Left lung (tissue), 10 donors: Measurements from ENCODE around the gene HOXC6. TPM values are rescaled to one million over a fixed set of nuclear protein-coding genes. Genes with fewer than 3 reads are reported as not detected.

Experiments used
- ATAC-seq: fragments of 200-7000 bp; cut with Tn5 transposase; one replicate; pipeline ENCODE4 v1.9.1; 2020; ENCODE audit warnings: moderate library complexity
- DNase-seq, 4 donors: peaks; one replicate each; pipeline ENCODE4 v3.0.0-alpha.2; 2013 to 2020
- H3K27ac ChIP-seq, 2 donors: fragments of 200-600 bp; sonication (generic) in 1 of 2; one replicate each; pipeline versions ENCODE4 v1.5.0 to v1.8.0; 2020 to 2021
- H3K27me3 ChIP-seq, 2 donors: fragments of 200-600 bp; sonication (generic) in 1 of 2; one replicate each; pipeline versions ENCODE4 v1.5.0 to v1.8.0; 2020 to 2021
- H3K36me3 ChIP-seq, 2 donors: fragments of 200-600 bp; sonication (generic) in 1 of 2; one replicate each; pipeline versions ENCODE4 v1.5.0 to v1.8.0; 2020 to 2021
- H3K4me1 ChIP-seq, 2 donors: fragments of 200-600 bp; one replicate each; pipeline ENCODE4 v1.8.0; 2021
- H3K4me3 ChIP-seq, 2 donors: fragments of 200-600 bp; sonication (generic) in 1 of 2; one replicate each; pipeline versions ENCODE4 v1.5.0 to v1.8.0; 2020 to 2021; ENCODE audit warnings: mild to moderate bottlenecking in 1 of 2
- H3K9me3 ChIP-seq, 2 donors: fragments of 200-600 bp; sonication (generic) in 1 of 2; one replicate each; pipeline versions ENCODE4 v1.5.0 to v1.8.0; 2020 to 2021
- intact Hi-C, 2 donors: fragments of 100-400 bp; cut with DNase I; formaldehyde crosslinking; loops; one replicate each; pipeline versions ENCODE4 v1.11.2 to v1.14.2; 2022
- polyA plus RNA-seq, 6 donors: library from polyadenylated mRNA; unstranded; fragments of 120-200 nt; gene quantifications; one replicate each; pipeline ENCODE4 v1.2.1, GENCODE V29; 2013; ENCODE audit not compliant: insufficient read length in 6 of 6
- total RNA-seq, 2 donors: library from RNA; stranded (reverse); fragmentation: NEBNext Ultra II Directional; extraction: Animal tissue kit (Norgen Biotek cat#: 25700); gene quantifications; one replicate each; pipeline ENCODE4 v1.2.1, GENCODE V29; 2021
- TF ChIP-seq, protein P1 (sequence below), 2 donors: fragments of 200-600 bp; sonication (generic) in 1 of 2; IDR thresholded peaks; one replicate each; pipeline versions ENCODE4 v1.5.0 to v1.8.0; 2021; ENCODE audit warnings: antibody characterized with exemption in 2 of 2
- donor health status: DM: no; HTN: yes; CAD: no.
- donor health status: DM: no; HTN: no; CAD: no.

Gene HOXC6
- total and polyA plus RNA-seq, 8 donors = 0.93 to 3.2 (median 2.1) TPM

DNA sequence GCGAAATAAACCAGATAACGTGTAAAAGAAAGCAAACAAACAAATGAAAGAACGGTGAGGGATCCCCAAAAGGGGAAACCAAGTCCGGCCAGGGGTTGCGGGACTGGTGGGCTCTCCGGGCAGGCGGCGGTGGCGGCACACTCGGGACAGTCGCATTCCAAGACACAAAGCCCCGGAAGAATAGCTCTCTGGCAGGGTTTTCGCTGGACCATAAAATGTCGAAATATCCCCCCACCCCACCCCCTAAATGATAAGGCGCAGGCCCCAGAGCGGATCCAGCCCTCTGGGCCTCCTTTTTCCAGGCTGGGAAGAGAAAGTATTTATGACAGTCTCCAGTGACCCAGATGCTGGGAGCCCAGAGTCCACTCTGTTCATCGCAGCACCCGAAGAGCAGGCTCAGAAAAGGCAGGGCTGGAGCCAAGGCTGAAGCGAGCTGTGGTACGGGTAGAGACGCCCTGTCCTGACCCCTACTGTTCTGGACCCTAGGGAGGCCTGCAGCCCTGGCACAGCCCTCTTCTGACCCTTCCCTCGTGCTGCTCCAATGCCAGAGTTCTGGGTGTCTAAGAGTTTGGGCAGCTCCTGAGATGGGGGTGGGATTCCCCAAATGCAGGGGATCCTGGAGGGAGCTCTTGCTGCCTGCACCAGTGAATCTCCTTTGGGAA is 21.6 kb upstream of the HOXC6 start:
- Histone ChIP-seq H3K27me3 (peaks cover 92 to 98% of the 10 kb centered on the region in 2 donors), H3K27ac (no peak overlapping the region), H3K36me3 (no peaks in the 10 kb centered on the region), H3K9me3 (no peaks in the 10 kb centered on the region), H3K4me1 (peaks cover 6 to 27% of the 10 kb centered on the region in 2 donors), H3K4me3 (peak overlapping the region; percentile 17 to 25)
- TF ChIP-seq, protein P1, sequence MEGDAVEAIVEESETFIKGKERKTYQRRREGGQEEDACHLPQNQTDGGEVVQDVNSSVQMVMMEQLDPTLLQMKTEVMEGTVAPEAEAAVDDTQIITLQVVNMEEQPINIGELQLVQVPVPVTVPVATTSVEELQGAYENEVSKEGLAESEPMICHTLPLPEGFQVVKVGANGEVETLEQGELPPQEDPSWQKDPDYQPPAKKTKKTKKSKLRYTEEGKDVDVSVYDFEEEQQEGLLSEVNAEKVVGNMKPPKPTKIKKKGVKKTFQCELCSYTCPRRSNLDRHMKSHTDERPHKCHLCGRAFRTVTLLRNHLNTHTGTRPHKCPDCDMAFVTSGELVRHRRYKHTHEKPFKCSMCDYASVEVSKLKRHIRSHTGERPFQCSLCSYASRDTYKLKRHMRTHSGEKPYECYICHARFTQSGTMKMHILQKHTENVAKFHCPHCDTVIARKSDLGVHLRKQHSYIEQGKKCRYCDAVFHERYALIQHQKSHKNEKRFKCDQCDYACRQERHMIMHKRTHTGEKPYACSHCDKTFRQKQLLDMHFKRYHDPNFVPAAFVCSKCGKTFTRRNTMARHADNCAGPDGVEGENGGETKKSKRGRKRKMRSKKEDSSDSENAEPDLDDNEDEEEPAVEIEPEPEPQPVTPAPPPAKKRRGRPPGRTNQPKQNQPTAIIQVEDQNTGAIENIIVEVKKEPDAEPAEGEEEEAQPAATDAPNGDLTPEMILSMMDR (IDR thresholded peaks at IDR 0.05) = no peak
- DNase-seq (no peak), ATAC-seq (no peak)
- intact Hi-C loops = loop anchor here (5.0 to 10.0 kb wide), 2 partner anchors 188 to 196 kb away; no protein-coding TSS in a partner anchor

DNA sequence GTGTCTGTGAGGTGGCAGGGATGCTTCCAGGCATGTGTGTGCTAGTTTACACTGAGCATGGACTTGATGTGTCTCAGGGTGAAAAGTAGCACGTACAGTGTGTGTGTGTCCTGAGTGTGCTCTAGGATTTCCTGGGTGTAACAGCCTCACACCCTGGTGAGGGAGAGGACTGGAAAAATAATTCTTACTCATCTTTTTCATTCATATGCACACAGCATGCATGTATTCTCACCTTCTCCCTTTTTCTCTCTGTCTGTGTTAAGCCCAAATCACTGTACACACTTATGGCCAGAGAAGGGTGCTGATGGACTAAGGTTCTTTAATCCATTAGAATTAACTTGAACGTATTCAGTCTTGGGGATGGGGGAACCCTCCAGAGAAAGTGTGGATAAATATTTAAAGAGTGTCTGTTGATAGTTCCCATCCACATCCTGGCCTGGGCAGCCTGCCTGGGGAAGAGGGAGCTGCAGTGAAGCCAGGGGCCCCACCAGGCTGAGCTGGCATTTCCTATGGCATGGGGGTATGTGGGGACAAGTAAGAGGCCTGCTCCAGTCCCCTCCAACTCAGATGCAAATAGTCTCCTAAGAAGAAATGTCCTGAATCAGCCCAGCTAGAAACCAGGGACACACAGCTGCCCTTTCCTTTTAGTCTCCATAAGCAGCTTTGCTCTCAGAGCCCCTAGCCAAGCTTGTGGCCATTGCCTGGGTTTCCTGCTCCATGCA is 20.5 kb upstream of the HOXC6 start:
- peaks cover 6 to 27% of the 10 kb centered on the region in 2 donors for H3K4me1 ChIP-seq
- DNase-seq (no peak), ATAC-seq (no peak)
- no peak overlapping the region for H3K27ac ChIP-seq
- H3K9me3 ChIP-seq = no peaks in the 10 kb centered on the region
- H3K4me3 ChIP-seq = no peak overlapping the region
- intact Hi-C loops = loop anchor here (5.0 to 10.0 kb wide), 2 partner anchors 187 to 195 kb away; no protein-coding TSS in a partner anchor
- no peaks in the 10 kb centered on the region for H3K36me3 ChIP-seq
- TF ChIP-seq, protein P1 (IDR thresholded peaks at IDR 0.05) = no peak
- peaks cover 93 to 98% of the 10 kb centered on the region in 2 donors for H3K27me3 ChIP-seq

DNA sequence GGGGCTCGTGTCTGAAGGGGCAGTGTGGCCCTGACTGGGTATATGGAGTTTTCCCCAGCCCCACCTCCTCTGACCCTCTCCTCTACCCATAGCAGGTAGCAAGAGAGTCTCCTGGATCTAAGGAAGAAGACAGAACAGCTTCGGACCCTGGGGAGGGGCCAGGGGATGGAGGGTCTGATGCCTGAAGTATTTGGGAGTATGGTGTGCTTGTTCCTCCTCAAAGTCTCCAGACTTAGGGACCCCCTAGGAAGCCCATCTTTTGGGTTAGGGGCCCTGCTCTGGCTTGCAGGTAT is 20.0 kb upstream of the HOXC6 start:
- H3K27me3 ChIP-seq = peaks cover 92 to 98% of the 10 kb centered on the region in 2 donors
- TF ChIP-seq, protein P1 (IDR thresholded peaks at IDR 0.05) = no peak
- no peak overlapping the region for H3K4me3 ChIP-seq
- no peak for ATAC-seq
- intact Hi-C loops = loop anchor here (5.0 to 10.0 kb wide), 2 partner anchors 187 to 194 kb away; no protein-coding TSS in a partner anchor
- H3K9me3 ChIP-seq = no peaks in the 10 kb centered on the region
- DNase-seq = no peak
- no peak overlapping the region for H3K27ac ChIP-seq
- H3K4me1 ChIP-seq = peaks cover 6 to 27% of the 10 kb centered on the region in 2 donors
- H3K36me3 ChIP-seq = no peaks in the 10 kb centered on the region

DNA sequence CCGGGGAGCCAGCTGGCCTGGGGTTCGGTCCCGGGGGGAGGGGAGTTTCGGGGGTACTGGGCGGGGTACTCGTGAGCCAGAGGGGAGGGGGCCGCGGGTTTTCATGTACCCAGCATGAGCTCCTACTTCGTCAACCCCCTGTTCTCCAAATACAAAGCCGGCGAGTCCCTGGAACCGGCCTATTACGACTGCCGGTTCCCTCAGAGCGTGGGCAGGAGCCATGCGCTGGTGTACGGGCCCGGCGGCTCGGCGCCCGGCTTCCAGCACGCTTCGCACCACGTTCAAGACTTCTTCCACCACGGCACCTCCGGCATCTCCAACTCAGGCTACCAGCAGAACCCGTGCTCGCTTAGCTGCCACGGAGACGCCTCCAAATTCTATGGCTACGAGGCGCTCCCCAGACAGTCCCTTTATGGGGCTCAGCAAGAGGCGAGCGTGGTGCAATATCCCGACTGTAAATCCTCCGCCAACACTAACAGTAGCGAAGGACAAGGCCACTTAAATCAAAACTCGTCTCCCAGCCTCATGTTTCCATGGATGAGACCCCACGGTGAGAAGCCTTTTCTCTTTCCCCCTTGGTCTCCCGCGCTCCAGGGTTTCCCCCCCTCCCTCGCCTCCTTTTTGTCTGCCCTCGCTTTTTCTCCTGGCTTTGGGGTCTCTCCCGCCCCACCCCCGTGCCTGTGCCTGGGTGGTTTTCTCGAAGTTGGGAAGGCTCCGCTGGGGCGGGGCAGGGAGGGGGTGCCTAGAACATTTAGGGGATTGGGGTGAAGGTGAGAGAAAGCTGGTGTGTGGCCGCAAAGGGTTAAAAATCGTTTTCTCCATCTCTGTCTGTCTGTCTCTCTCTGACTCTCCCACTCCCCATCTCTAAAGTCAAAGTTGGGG is 18.8 kb upstream of the HOXC6 start:
- H3K4me1 ChIP-seq = peaks cover 6 to 29% of the 10 kb centered on the region in 2 donors
- H3K9me3 ChIP-seq = no peaks in the 10 kb centered on the region
- intact Hi-C loops = loop anchor here (5.0 to 10.0 kb wide), 3 partner anchors 183 to 193 kb away; no protein-coding TSS in a partner anchor
- TF ChIP-seq, protein P1 (IDR thresholded peaks at IDR 0.05) = no peak
- no peak overlapping the region for H3K27ac ChIP-seq
- DNase-seq (no peak), ATAC-seq (no peak)
- H3K36me3 ChIP-seq = no peaks in the 10 kb centered on the region
- peaks cover 89 to 98% of the 10 kb centered on the region in 2 donors for H3K27me3 ChIP-seq
- H3K4me3 ChIP-seq = no peak overlapping the region
